Stomach (tissue), 9 donors: ENCODE measurements around the gene INPP4B. TPM values are rescaled to one million over a fixed set of nuclear protein-coding genes. Genes with fewer than 3 reads are reported as not detected.

ENCODE experiments used
- DNase-seq, 2 donors: peaks; one replicate each; pipeline versions ENCODE4 v3.0.0 to v3.0.0-alpha.2; 2013 to 2019
- H3K27ac ChIP-seq, 5 donors: fragments of 200-600 bp in 4 of 5; sonication (generic) in 4 of 5; one replicate each; pipeline ENCODE4 v1.5.1; 2013 to 2019; ENCODE audit warnings: mild to moderate bottlenecking in 1 of 5, moderate library complexity in 1 of 5
- H3K27me3 ChIP-seq, 3 donors: fragments of 200-600 bp; sonication (generic); one replicate each; pipeline ENCODE4 v1.5.1; 2017 to 2019; ENCODE audit warnings: mixed run types in 1 of 3
- H3K36me3 ChIP-seq, 4 donors: fragments of 200-600 bp; sonication (generic); 1 replicate in 3 of 4; 2 replicates in 1 of 4; pipeline ENCODE4 v1.5.1; 2016 to 2019
- H3K4me1 ChIP-seq, 4 donors: fragments of 200-600 bp; sonication (generic); one replicate each; pipeline ENCODE4 v1.5.1; 2016 to 2019
- H3K4me3 ChIP-seq, 4 donors: fragments of 200-600 bp; sonication (generic) in 3 of 4; one replicate each; pipeline ENCODE4 v1.5.1; 2016 to 2019; ENCODE audit warnings: mild to moderate bottlenecking in 1 of 4
- H3K9me3 ChIP-seq, 4 donors: fragments of 200-600 bp; sonication (generic); one replicate each; pipeline ENCODE4 v1.5.1; 2016 to 2019
- CTCF ChIP-seq, 7 experiments: fragments of 450-650 bp in 4 of 7; fragments of 200-600 bp in 3 of 7; sonication (generic) in 3 of 7; IDR thresholded peaks; one replicate each; pipeline ENCODE4 v1.5.1; 2016 to 2019; ENCODE audit warnings: antibody characterized with exemption in 7 of 7, control low read depth in 2 of 7, mild to moderate bottlenecking in 1 of 7
- EP300 ChIP-seq: sonication (generic); formaldehyde crosslinking; IDR thresholded peaks from one replicate; pipeline ENCODE4 v1.6.1; 2017; ENCODE audit warnings: antibody characterized with exemption
- POLR2A ChIP-seq, 4 donors: fragments of 450-650 bp; IDR thresholded peaks; one replicate each; pipeline ENCODE4 v1.6.1; 2016; ENCODE audit warnings: antibody characterized with exemption in 4 of 4, control low read depth in 2 of 4, mild to moderate bottlenecking in 1 of 4, moderate library complexity in 1 of 4
- POLR2AphosphoS5 ChIP-seq, 3 donors: sonication (generic); formaldehyde crosslinking; IDR thresholded peaks; one replicate each; pipeline ENCODE4 v1.6.1; 2016; ENCODE audit warnings: antibody characterized with exemption in 3 of 3
- WGBS, 5 donors: extraction: QIAGEN DNeasy Blood & Tissue Kit in 3 of 5; methylation state at CpG; one replicate each; pipeline versions ENCODE4 v1.1.5 to v1.1.7; 2013 to 2018; 5-methylcytosine and 5-hydroxymethylcytosine counted together
- intact Hi-C: fragments of 100-400 bp; cut with DNase I; formaldehyde crosslinking; loops from one replicate; pipeline ENCODE4 v1.15.1; 2023; ENCODE audit warnings: low total_unique reads
- polyA plus RNA-seq, 3 donors: library from polyadenylated mRNA; stranded (reverse); fragments of 200-250 nt; gene quantifications; one replicate each; pipeline ENCODE4 v1.2.3, GENCODE V29; 2013
- total RNA-seq, 5 donors: library from RNA; depleted of rRNA; stranded (reverse); fragments of >200 nt; gene quantifications; one replicate each; pipeline versions ENCODE4 v1.1.0 to v1.2.3, GENCODE V29; 2014 to 2016
- donor health status: healthy with polysubstance abuse.
- donor health status: Bipolar disorder and iron deficiency.
- donor health status: healthy.

The INPP4B gene
- total and polyA plus RNA-seq, 8 donors = 1.4 to 96.9 (median 11.7) TPM

- DNase-seq = no peak
- Histone ChIP-seq H3K27me3 (no peaks in the 10 kb centered on the region), H3K4me3 (no peak overlapping the region), H3K9me3 (no peaks in the 10 kb centered on the region), H3K36me3 (no peaks in the 10 kb centered on the region), H3K4me1 (no peaks in the 10 kb centered on the region), H3K27ac (no peak overlapping the region)
- WGBS, 5 donors = 89 to 98% (median 95%) methylated on average over 4 of the region's 4 CpGs
- intact Hi-C loops = no loop called here
- TF ChIP-seq POLR2A (IDR thresholded peaks at IDR 0.05) = no peak
- no peak for TF ChIP-seq POLR2AphosphoS5 (IDR thresholded peaks at IDR 0.05)
- no peak for TF ChIP-seq EP300
- no peak for TF ChIP-seq CTCF (IDR thresholded peaks at IDR 0.05)
Measured at GRCh38 chr4:142826503-142827241, 19.4 kb downstream of the INPP4B start.

- intact Hi-C loops = no loop called here
- no peaks in the 10 kb centered on the region for H3K4me1 ChIP-seq
- 68 to 97% (median 90%) methylated on average over 1 of the region's 1 CpG for WGBS, 5 donors
- H3K27me3 ChIP-seq = no peaks in the 10 kb centered on the region
- no peaks in the 10 kb centered on the region for H3K36me3 ChIP-seq
- no peaks in the 10 kb centered on the region for H3K9me3 ChIP-seq
- DNase-seq = no peak
- H3K27ac ChIP-seq = no peak overlapping the region
- no peak for TF ChIP-seq POLR2A (IDR thresholded peaks at IDR 0.05)
- TF ChIP-seq POLR2AphosphoS5 (IDR thresholded peaks at IDR 0.05) = no peak
- TF ChIP-seq CTCF (IDR thresholded peaks at IDR 0.05) = no peak
- H3K4me3 ChIP-seq = no peak overlapping the region
Measured at GRCh38 chr4:142824368-142824767, 21.7 kb downstream of the INPP4B start.

- intact Hi-C loops = no loop called here
- Histone ChIP-seq H3K4me3 (no peak overlapping the region), H3K36me3 (no peaks in the 10 kb centered on the region), H3K4me1 (no peaks in the 10 kb centered on the region), H3K9me3 (no peaks in the 10 kb centered on the region), H3K27me3 (no peaks in the 10 kb centered on the region), H3K27ac (no peak overlapping the region)
- DNase-seq = no peak
- no peak for TF ChIP-seq POLR2AphosphoS5 (IDR thresholded peaks at IDR 0.05)
- TF ChIP-seq CTCF (IDR thresholded peaks at IDR 0.05) = no peak
- TF ChIP-seq POLR2A (IDR thresholded peaks at IDR 0.05) = no peak
- TF ChIP-seq EP300 = no peak
- 76 to 94% (median 86%) methylated on average over 1 of the region's 1 CpG for WGBS, 5 donors
Measured at GRCh38 chr4:142823796-142824195, 22.3 kb downstream of the INPP4B start.

- Histone ChIP-seq H3K27me3 (no peaks in the 10 kb centered on the region), H3K36me3 (no peaks in the 10 kb centered on the region), H3K4me1 (peaks cover 0 to 10% (median 3%) of the 10 kb centered on the region in 4 donors), H3K9me3 (no peaks in the 10 kb centered on the region), H3K4me3 (no peak overlapping the region), H3K27ac (peak overlapping the region in 1 of 5 donors; percentile 60)
- 86 to 94% (median 87%) methylated on average over 4 of the region's 4 CpGs for WGBS, 5 donors
- TF ChIP-seq POLR2A (IDR thresholded peaks at IDR 0.05) = no peak
- no peak for DNase-seq
- intact Hi-C loops = no loop called here
Measured at GRCh38 chr4:142818476-142818875, 27.6 kb downstream of the INPP4B start.

- 13 to 38% (median 25%) methylated on average over 1 of the region's 1 CpG for WGBS, 5 donors
Measured at GRCh38 chr4:142818031-142818430, 28.1 kb downstream of the INPP4B start.

More at GRCh38 chr4:142818031-142818430, 28.1 kb downstream of the INPP4B start:
- intact Hi-C loops = no loop called here
- H3K27me3 ChIP-seq = no peaks in the 10 kb centered on the region
- no peak for TF ChIP-seq CTCF (IDR thresholded peaks at IDR 0.05)
- no peak for TF ChIP-seq EP300
- TF ChIP-seq POLR2A (IDR thresholded peaks at IDR 0.05) = no peak
- no peak for TF ChIP-seq POLR2AphosphoS5 (IDR thresholded peaks at IDR 0.05)
- H3K4me1 ChIP-seq = peaks cover 0 to 10% (median 3%) of the 10 kb centered on the region in 4 donors
- no peak overlapping the region for H3K4me3 ChIP-seq
- H3K27ac ChIP-seq = peak overlapping the region in 2 of 5 donors; percentile 60 to 64
- H3K36me3 ChIP-seq = no peaks in the 10 kb centered on the region
- DNase-seq = peak in 1 of 2 donors; percentile 16
- H3K9me3 ChIP-seq = no peaks in the 10 kb centered on the region
